Measurements from ENCODE around the gene SLC11A1.

Gene SLC11A1

GRCh38 chr2:218428846-218429558 is 46.9 kb downstream of the SLC11A1 start:
- no peak overlapping the region for H3K4me3 ChIP-seq (ENCODE audit: low read depth, low read length)
- H3K36me3 ChIP-seq (ENCODE audit: control insufficient read depth, insufficient read depth, low read length) = no peaks in the 10 kb centered on the region
- no peak overlapping the region for H3K9ac ChIP-seq (ENCODE audit: low read depth, low read length)
- H3K9me3 ChIP-seq (ENCODE audit: control insufficient read depth, insufficient read depth, low read length) = no peaks in the 10 kb centered on the region
- H3K4me1 ChIP-seq (ENCODE audit: control insufficient read depth, insufficient read depth, low read length) = no peaks in the 10 kb centered on the region
- no peaks in the 10 kb centered on the region for H3K27me3 ChIP-seq (ENCODE audit: control insufficient read depth, insufficient read depth, low read length)
- H3K27ac ChIP-seq (ENCODE audit: low read depth, low read length) = no peak overlapping the region

- Histone ChIP-seq H3K9ac (ENCODE audit: low read depth, low read length) (no peak overlapping the region), H3K9me3 (ENCODE audit: control insufficient read depth, insufficient read depth, low read length) (no peaks in the 10 kb centered on the region), H3K36me3 (ENCODE audit: control insufficient read depth, insufficient read depth, low read length) (no peaks in the 10 kb centered on the region), H3K4me1 (ENCODE audit: control insufficient read depth, insufficient read depth, low read length) (no peaks in the 10 kb centered on the region), H3K27me3 (ENCODE audit: control insufficient read depth, insufficient read depth, low read length) (no peaks in the 10 kb centered on the region), H3K27ac (ENCODE audit: low read depth, low read length) (no peak overlapping the region), H3K4me3 (ENCODE audit: low read depth, low read length) (no peak overlapping the region)
These were observed 48.0 kb downstream of the SLC11A1 start for GRCh38 chr2:218429911-218430692.

- H3K4me3 ChIP-seq (ENCODE audit: low read depth, low read length) = no peak overlapping the region
- no peaks in the 10 kb centered on the region for H3K36me3 ChIP-seq (ENCODE audit: control insufficient read depth, insufficient read depth, low read length)
- no peaks in the 10 kb centered on the region for H3K9me3 ChIP-seq (ENCODE audit: control insufficient read depth, insufficient read depth, low read length)
- H3K27me3 ChIP-seq (ENCODE audit: control insufficient read depth, insufficient read depth, low read length) = no peaks in the 10 kb centered on the region
- no peaks in the 10 kb centered on the region for H3K4me1 ChIP-seq (ENCODE audit: control insufficient read depth, insufficient read depth, low read length)
- no peak overlapping the region for H3K9ac ChIP-seq (ENCODE audit: low read depth, low read length)
- H3K27ac ChIP-seq (ENCODE audit: low read depth, low read length) = no peak overlapping the region
These were observed 48.6 kb downstream of the SLC11A1 start for GRCh38 chr2:218430721-218431120.

GRCh38 chr2:218431878-218432277 is 49.8 kb downstream of the SLC11A1 start:
- Histone ChIP-seq H3K36me3 (ENCODE audit: control insufficient read depth, insufficient read depth, low read length) (no peaks in the 10 kb centered on the region), H3K27ac (ENCODE audit: low read depth, low read length) (no peak overlapping the region), H3K9ac (ENCODE audit: low read depth, low read length) (no peak overlapping the region), H3K4me1 (ENCODE audit: control insufficient read depth, insufficient read depth, low read length) (no peaks in the 10 kb centered on the region), H3K27me3 (ENCODE audit: control insufficient read depth, insufficient read depth, low read length) (no peaks in the 10 kb centered on the region), H3K9me3 (ENCODE audit: control insufficient read depth, insufficient read depth, low read length) (no peaks in the 10 kb centered on the region), H3K4me3 (ENCODE audit: low read depth, low read length) (no peak overlapping the region)

- no peak overlapping the region for H3K4me3 ChIP-seq (ENCODE audit: low read depth, low read length)
- no peaks in the 10 kb centered on the region for H3K9me3 ChIP-seq (ENCODE audit: control insufficient read depth, insufficient read depth, low read length)
- no peaks in the 10 kb centered on the region for H3K4me1 ChIP-seq (ENCODE audit: control insufficient read depth, insufficient read depth, low read length)
- H3K27me3 ChIP-seq (ENCODE audit: control insufficient read depth, insufficient read depth, low read length) = no peaks in the 10 kb centered on the region
- no peak overlapping the region for H3K27ac ChIP-seq (ENCODE audit: low read depth, low read length)
- H3K9ac ChIP-seq (ENCODE audit: low read depth, low read length) = no peak overlapping the region
- no peaks in the 10 kb centered on the region for H3K36me3 ChIP-seq (ENCODE audit: control insufficient read depth, insufficient read depth, low read length)
These were observed 50.7 kb downstream of the SLC11A1 start for GRCh38 chr2:218432676-218433365.

GRCh38 chr2:218434456-218434855 is 52.4 kb downstream of the SLC11A1 start:
- H3K4me1 ChIP-seq (ENCODE audit: control insufficient read depth, insufficient read depth, low read length) = no peaks in the 10 kb centered on the region
- H3K9me3 ChIP-seq (ENCODE audit: control insufficient read depth, insufficient read depth, low read length) = no peaks in the 10 kb centered on the region
- no peak overlapping the region for H3K9ac ChIP-seq (ENCODE audit: low read depth, low read length)
- no peak overlapping the region for H3K27ac ChIP-seq (ENCODE audit: low read depth, low read length)
- no peak overlapping the region for H3K4me3 ChIP-seq (ENCODE audit: low read depth, low read length)
- no peaks in the 10 kb centered on the region for H3K36me3 ChIP-seq (ENCODE audit: control insufficient read depth, insufficient read depth, low read length)
- H3K27me3 ChIP-seq (ENCODE audit: control insufficient read depth, insufficient read depth, low read length) = no peaks in the 10 kb centered on the region

- Histone ChIP-seq H3K4me1 (ENCODE audit: control insufficient read depth, insufficient read depth, low read length) (no peaks in the 10 kb centered on the region), H3K27ac (ENCODE audit: low read depth, low read length) (no peak overlapping the region), H3K9me3 (ENCODE audit: control insufficient read depth, insufficient read depth, low read length) (no peaks in the 10 kb centered on the region), H3K27me3 (ENCODE audit: control insufficient read depth, insufficient read depth, low read length) (no peaks in the 10 kb centered on the region), H3K4me3 (ENCODE audit: low read depth, low read length) (no peak overlapping the region), H3K36me3 (ENCODE audit: control insufficient read depth, insufficient read depth, low read length) (no peaks in the 10 kb centered on the region), H3K9ac (ENCODE audit: low read depth, low read length) (no peak overlapping the region)
These were observed 53.2 kb downstream of the SLC11A1 start for GRCh38 chr2:218435003-218435982.

GRCh38 chr2:218436992-218437391 is 54.9 kb downstream of the SLC11A1 start:
- H3K9ac ChIP-seq (ENCODE audit: low read depth, low read length) = no peak overlapping the region
- H3K27ac ChIP-seq (ENCODE audit: low read depth, low read length) = no peak overlapping the region
- no peaks in the 10 kb centered on the region for H3K36me3 ChIP-seq (ENCODE audit: control insufficient read depth, insufficient read depth, low read length)
- H3K4me1 ChIP-seq (ENCODE audit: control insufficient read depth, insufficient read depth, low read length) = no peaks in the 10 kb centered on the region
- no peak overlapping the region for H3K4me3 ChIP-seq (ENCODE audit: low read depth, low read length)
- no peaks in the 10 kb centered on the region for H3K9me3 ChIP-seq (ENCODE audit: control insufficient read depth, insufficient read depth, low read length)
- no peaks in the 10 kb centered on the region for H3K27me3 ChIP-seq (ENCODE audit: control insufficient read depth, insufficient read depth, low read length)

GRCh38 chr2:218437969-218438368 is 55.9 kb downstream of the SLC11A1 start:
- no peak overlapping the region for H3K4me3 ChIP-seq (ENCODE audit: low read depth, low read length)
- no peaks in the 10 kb centered on the region for H3K4me1 ChIP-seq (ENCODE audit: control insufficient read depth, insufficient read depth, low read length)
- H3K9me3 ChIP-seq (ENCODE audit: control insufficient read depth, insufficient read depth, low read length) = no peaks in the 10 kb centered on the region
- no peaks in the 10 kb centered on the region for H3K36me3 ChIP-seq (ENCODE audit: control insufficient read depth, insufficient read depth, low read length)
- H3K27ac ChIP-seq (ENCODE audit: low read depth, low read length) = no peak overlapping the region
- no peaks in the 10 kb centered on the region for H3K27me3 ChIP-seq (ENCODE audit: control insufficient read depth, insufficient read depth, low read length)
- no peak overlapping the region for H3K9ac ChIP-seq (ENCODE audit: low read depth, low read length)

GRCh38 chr2:218438596-218438995 is 56.5 kb downstream of the SLC11A1 start:
- H3K9me3 ChIP-seq (ENCODE audit: control insufficient read depth, insufficient read depth, low read length) = no peaks in the 10 kb centered on the region
- no peak overlapping the region for H3K27ac ChIP-seq (ENCODE audit: low read depth, low read length)
- H3K4me3 ChIP-seq (ENCODE audit: low read depth, low read length) = no peak overlapping the region
- H3K9ac ChIP-seq (ENCODE audit: low read depth, low read length) = no peak overlapping the region
- no peaks in the 10 kb centered on the region for H3K27me3 ChIP-seq (ENCODE audit: control insufficient read depth, insufficient read depth, low read length)
- no peaks in the 10 kb centered on the region for H3K4me1 ChIP-seq (ENCODE audit: control insufficient read depth, insufficient read depth, low read length)
- H3K36me3 ChIP-seq (ENCODE audit: control insufficient read depth, insufficient read depth, low read length) = no peaks in the 10 kb centered on the region

All from HUES48 (cell line).